CD4-positive, alpha-beta T cell treated with Interleukin-4 for 1 hour (primary cell): ENCODE measurements around the gene PMEPA1.
A peak's percentile ranks its signal among the peaks of the same experiment; 100 is the strongest.
"Not testable (repeated sequence)": the region's sequence is repeated elsewhere in the genome, so short reads cannot be mapped to it uniquely, and the experiment has no call there.

Source experiments
- DNase-seq, 2 donors: peaks; one replicate each; pipeline ENCODE4 v3.0.0-alpha.2; 2020 to 2022

PMEPA1 gene

GRCh38 chr20:57648878-57649616 lies 60.8 kb downstream of the PMEPA1 start:
- no peak for DNase-seq

DNA sequence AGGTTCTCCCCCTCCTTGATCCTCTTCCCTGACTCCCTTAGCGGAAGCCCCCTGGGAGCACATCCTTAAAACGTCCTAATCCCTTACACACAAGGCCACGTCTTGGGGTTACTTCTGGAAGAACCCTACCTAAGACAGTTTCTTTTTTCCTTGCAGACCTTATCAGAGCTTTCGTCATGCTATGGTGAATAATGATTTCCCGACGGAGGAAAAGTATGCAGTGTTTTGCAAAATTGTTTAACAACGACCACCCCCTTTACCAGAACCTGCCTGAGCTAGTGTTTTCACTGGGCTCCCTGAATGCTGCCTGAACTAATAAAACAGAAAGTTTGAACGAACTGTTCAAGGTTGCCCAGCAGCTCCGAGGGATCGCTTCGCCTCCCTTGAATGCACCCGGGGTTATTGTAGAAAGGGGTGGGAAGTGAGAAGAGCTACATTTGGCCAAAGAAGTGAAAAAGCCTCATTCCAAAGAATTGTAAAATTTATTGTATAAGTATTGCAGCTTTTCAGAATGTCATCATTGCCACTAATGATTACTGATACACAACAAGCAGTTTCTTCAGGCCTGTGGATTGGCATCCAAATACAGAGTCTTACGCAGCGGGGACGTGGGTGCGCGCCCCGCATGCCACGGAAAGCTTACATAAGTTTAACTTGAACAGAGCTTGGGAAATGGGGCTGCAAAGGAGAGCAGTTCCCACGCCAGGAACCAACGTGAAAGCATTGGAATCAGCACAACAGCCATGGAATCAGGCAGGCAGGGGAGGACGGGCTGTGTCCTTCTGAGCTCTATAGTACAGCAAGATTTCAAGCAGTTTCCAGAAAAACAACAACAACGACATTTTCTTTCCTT lies 61.7 kb downstream of the PMEPA1 start:
- DNase-seq, result no peak

DNA sequence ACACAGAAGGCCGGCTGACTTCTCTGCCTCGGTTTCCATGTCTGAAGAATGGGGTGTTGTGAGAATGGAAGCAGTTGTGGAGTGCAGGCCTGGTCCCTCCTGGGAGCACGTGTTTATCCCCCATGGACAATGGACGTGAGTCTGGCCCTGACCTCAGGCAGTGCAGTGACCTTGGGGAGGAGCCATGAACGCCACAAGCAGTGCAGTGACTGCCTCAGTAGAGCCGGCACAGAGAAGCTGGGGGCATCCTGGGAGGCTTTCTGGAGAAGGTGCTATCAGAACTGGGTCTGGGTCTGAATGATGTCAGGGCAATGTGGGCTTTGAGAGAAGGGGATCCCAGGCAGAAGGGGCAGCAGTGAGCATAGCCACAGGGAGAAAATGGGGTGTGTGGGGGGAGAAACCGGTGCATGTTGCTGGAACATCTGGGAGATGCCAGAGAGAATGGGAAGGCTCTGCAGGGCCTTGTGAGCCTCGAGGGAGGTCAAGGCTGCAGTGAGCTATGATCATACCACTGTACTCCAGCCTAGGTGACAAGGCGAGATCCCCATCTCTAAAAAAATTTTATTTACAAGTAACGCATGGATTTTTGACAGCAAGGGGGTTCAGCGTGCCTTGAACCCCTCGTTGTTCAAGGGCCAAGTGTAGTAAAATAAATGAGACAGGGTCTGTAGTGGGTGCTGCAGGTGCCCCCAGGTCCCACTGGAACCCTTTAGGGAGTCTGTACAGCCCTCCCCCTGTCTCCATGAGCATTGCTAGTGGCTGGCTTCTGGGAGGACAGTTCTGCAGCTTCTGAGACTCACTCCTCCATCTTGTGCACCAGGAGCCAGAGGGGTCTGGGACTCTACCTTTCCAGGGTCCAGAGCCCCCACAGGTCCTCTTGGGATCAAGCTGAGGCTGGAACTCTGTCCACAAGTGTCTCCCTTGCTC lies 62.5 kb downstream of the PMEPA1 start:
- no peak for DNase-seq

DNA sequence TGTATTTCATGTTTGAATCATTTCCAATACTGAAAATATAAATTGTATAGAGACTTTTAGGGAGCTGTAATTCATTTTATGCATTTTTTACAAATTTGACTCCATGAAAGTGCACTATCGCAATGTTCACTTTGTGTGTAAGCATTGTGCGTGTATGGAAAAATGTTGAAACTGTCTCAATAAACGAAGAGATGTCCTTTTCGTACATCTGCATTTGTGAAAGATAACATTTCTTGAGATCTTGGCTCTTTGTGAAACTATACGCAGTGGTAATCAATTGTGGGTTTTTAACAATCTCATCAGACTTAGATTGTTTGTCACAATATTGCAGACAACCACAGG lies 70.9 kb downstream of the PMEPA1 start:
- DNase-seq, result no peak

DNA sequence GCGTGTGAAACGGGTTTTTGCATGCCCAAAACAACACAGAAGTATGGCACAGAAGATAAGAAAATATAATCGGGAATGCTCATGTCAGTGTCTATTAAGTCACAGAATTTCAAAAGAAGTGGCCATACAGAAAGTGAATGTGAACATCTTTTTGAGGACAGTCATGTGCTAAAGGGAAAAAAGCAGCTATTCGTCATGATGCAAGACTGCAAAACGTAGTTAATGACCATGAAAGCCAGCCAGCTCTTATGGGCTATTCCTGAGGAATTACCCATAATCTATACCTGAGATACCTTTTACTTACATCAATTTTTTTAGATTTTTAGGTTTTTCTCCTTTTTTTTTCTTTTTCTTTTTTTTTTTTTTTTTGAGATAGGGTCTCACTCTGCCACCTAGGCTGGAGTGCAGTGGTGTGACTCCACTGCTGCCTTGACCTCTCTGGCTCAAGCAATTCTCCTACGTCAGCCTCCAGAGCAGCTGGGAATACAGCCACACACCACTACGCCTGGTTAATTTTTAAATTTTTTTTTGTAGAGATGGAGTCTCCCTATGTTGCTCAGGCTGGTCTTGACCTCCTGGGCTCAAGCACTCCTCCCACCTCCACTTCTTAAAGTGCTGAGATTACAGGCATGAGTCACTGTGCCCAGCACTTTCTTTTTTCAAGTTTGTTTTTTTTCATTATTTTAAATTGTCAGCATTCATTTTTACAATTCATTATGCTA lies 71.5 kb downstream of the PMEPA1 start:
- no peak for DNase-seq

DNA sequence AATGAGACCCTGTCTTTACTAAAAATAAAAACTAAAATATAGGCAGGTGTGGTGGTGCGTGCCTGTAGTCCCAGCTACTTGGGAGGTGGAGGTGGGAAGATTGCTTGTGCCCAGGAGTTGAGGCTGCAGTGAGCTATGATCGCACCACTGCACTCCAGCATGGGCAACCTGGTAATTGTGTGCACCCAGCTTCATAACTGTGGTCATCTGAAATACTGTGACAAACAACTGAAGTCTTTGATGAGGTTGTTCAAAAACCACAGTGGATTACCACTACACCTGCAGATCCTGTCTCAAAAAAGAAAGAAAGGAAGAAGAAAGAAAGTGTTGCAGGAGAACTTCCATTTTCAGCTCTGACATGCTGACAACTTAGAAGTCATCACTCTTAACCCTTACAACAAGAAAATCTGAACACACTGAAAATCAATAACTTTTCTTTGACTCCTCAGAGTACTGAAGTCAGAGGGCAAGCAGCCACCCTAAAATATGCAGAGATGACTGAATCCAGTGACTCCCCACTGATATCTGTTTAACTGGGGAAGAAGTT lies 75.8 kb downstream of the PMEPA1 start:
- DNase-seq, result peak in 1 of 2 donors; percentile 52

- no peak for DNase-seq
These were observed 77.5 kb downstream of the PMEPA1 start for GRCh38 chr20:57632286-57632685.

DNA sequence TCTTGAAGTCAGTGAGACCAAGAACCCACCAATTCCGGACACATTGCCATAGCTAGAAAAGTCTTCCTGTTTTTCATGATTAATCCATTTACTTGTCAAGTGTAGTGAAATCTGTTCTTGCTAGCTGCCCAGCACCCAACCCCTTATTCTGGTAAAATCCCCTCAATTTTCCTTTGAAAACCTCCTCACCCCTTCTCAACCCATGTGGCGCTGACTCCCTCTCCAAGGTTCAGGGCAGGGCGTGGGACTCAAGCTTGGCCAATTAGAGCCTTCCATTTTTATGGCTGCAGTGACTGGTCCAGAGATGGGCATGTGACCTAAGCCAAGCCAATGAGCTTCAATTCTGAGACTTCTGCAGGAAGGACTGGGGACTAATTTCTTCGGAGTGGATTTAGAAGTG lies 79.8 kb downstream of the PMEPA1 start:
- DNase-seq, result peak; percentile 66 to 79

DNA sequence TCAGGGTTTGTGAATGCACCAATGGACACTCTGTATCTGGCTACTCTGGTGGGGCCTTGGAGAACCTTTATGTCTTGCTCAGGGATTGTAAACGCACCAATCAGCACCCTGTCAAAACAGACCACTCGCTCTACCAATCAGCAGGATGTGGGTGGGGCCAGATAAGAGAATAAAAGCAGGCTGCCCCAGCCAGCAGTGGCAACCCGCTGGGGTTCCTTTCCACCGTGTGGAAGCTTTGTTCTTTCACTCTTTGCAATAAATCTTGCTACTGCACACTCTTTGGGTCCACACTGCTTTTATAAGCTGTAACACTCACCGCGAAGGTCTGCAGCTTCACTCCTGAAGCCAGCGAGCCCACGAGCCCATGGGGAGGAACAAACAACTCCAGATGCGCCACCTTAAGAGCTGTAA lies 80.3 kb downstream of the PMEPA1 start:
- DNase-seq, result peak; percentile 50 to 67

- not testable (repeated sequence) for DNase-seq
These were observed 80.9 kb downstream of the PMEPA1 start for GRCh38 chr20:57628962-57629308.

GRCh38 chr20:57628047-57628961 lies 81.5 kb downstream of the PMEPA1 start:
- peak; percentile 77 for DNase-seq

GRCh38 chr20:57627339-57627738 lies 82.5 kb downstream of the PMEPA1 start:
- no peak for DNase-seq

DNA sequence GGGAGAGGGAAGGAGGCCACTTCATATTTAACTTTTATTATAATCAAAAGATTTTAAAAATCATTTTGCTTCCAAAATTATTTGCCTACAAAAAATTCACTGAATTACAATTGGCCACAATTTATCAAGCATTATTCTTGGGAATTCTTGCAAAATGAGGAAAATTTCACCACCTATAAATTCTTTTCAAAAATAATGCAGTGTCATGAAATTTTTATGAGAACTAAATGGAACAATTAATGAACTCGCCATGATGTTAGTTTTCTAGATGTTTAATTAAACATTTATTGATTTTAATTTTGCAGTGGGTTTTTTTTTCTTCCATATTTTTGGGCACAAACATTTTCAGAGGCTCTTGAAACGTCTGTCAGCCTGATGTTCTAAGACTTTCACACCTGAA lies 83.8 kb downstream of the PMEPA1 start:
- no peak for DNase-seq

GRCh38 chr20:57625181-57625958 lies 84.4 kb downstream of the PMEPA1 start:
- no peak for DNase-seq

DNA sequence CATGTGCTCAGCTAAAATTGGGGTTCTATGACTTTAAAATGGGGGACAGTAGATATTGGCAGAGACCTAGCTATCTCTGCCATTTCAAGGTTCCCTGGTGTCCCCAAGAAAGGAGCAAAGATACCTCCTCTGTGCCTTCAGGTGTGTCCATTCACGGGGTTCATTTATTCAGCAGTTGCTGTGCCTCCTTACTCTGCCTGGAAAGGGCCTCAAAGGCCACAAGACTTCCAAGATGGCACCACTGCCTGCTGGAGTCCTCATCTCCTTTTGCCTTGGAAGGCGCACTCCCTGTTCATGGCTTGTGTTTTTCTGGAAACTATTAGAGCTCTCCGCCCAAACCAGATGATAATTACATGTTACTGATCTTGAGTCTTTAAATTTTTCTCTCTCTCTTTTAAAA lies 85.7 kb downstream of the PMEPA1 start:
- DNase-seq, result no peak

DNA sequence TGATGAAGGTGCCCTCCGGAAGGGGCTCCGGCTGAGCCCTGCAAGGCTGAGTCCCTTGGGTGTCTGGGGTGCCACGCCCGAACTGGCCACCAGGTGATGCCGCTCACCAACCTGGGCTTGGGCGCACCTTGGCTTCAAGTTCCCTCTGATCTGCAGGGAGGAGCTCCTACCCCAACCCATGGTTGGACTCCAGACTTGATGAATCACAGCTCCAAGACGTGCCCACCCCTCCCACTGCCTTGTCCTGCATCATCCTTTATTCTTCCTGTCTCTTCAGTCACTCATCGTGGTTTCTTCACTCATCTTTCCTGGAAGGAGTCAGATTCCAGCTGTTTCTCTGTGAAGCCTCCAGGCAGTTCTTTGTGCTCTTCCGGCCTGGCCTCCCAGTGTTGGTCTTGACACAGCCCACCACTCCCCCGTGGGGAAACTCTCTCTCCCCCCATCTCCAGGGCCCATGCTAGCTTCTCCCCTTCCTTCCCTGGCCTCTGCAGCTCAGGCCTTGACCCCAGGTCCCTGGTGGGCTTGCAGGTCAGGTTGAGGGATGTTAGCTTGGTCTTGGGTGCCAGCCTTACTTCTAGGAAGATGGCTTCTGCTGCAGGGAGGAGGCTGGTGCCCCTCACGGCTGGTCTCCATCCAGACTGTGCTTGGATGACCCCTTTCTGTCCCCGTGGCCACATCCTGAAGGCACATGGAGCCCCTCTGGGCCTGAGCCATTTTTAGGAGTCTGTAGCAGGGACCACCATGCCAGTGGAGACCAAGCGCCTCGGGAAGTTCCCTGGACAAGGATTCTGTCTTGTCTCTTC lies 87.0 kb downstream of the PMEPA1 start:
- peak; percentile 72 to 76 for DNase-seq

DNA sequence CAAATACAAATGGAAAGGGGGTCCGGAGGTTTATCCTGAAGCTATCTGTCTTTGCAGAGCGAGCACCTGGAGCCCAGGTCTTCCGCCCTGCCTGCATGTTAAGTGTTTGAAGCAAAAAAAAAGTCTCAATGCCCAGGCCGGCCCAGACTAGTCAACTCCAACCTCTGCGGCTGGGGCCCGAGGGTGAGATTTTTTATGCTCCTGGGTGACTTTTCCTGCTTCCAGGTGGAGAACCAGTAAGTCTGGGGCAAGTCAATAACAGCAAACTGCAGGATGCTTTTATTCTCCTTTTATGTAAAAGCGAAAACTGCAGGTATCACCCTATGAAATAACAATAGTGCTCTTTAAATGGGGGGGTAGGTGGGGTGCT lies 87.6 kb downstream of the PMEPA1 start:
- DNase-seq, result no peak

- no peak for DNase-seq
These were observed 88.2 kb downstream of the PMEPA1 start for GRCh38 chr20:57621421-57622200.

DNA sequence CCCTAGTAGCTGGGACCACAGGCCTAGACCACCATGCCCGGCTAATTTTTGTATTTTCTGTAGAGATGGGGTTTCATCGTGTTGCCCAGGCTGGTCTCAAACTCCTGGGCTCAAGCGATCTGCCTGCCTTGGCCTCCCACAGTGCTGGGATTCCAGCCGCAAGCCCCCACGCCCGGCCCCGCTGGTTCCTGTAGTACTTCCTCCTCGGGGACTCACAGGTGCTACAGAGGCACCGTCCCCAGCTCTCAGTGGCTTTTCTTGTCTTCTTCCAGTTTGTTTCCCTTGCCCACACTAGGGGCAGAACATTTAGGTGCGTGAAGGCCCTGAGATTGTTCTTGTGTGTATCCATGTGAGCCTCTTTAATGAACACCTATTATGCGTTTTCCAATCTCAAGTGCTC lies 88.8 kb downstream of the PMEPA1 start:
- DNase-seq, result peak in 1 of 2 donors; percentile 35
